HEK293T (cell line): ENCODE data around the gene IKZF1.

Experiments
- CTCF ChIA-PET: fragments of 350-600 bp; formaldehyde crosslinking; extraction: SDS; loops from one replicate; lab custom pipeline; 2021; ENCODE audit warnings: antibody characterized with exemption, inconsistent platforms; lab: Yijun Ruan, JAX
- POLR2A ChIA-PET: fragments of 350-600 bp; formaldehyde crosslinking; extraction: SDS; loops from one replicate; lab custom pipeline; 2020; ENCODE audit warnings: antibody characterized with exemption, inconsistent platforms; lab: Yijun Ruan, JAX
- DNase-seq: peaks from one replicate; pipeline ENCODE4 v3.0.0; 2012; ENCODE audit warnings: mixed read lengths; ENCODE audit errors: extremely low spot score
- ARNT ChIP-seq: fragments of 450-650 bp; IDR thresholded peaks from 2 replicates; pipeline ENCODE4 v1.6.1; 2017; ENCODE audit warnings: mild to moderate bottlenecking
- BHLHE40 ChIP-seq: fragments of 450-650 bp; IDR thresholded peaks from 2 replicates; pipeline ENCODE4 v1.6.1; 2016; ENCODE audit warnings: mild to moderate bottlenecking, moderate library complexity, borderline replicate concordance
- CTBP1 ChIP-seq: fragments of 450-650 bp; IDR thresholded peaks from 2 replicates; pipeline ENCODE4 v1.6.1; 2016; ENCODE audit warnings: borderline replicate concordance
- ELF4 ChIP-seq: fragments of 450-650 bp; IDR thresholded peaks from 2 replicates; pipeline ENCODE4 v1.6.1; 2017; ENCODE audit warnings: antibody characterized with exemption
- FOXA1 ChIP-seq: fragments of 450-650 bp; IDR thresholded peaks from 2 replicates; pipeline ENCODE4 v1.6.1; 2016; ENCODE audit warnings: mild to moderate bottlenecking
- FOXK2 ChIP-seq: fragments of 450-650 bp; IDR thresholded peaks from 2 replicates; pipeline ENCODE4 v1.6.1; 2016; ENCODE audit warnings: mild to moderate bottlenecking
- FOXM1 ChIP-seq: fragments of 450-650 bp; IDR thresholded peaks from 2 replicates; pipeline ENCODE4 v1.6.1; 2017; ENCODE audit warnings: mild to moderate bottlenecking, borderline replicate concordance
- HDGF ChIP-seq: fragments of 450-650 bp; IDR thresholded peaks from 2 replicates; pipeline ENCODE4 v1.6.1; 2017; ENCODE audit warnings: antibody characterized with exemption, borderline replicate concordance
- L3MBTL2 ChIP-seq: fragments of 450-650 bp; conservative IDR thresholded peaks from 2 replicates; pipeline ENCODE4 v1.6.1; 2016; ENCODE audit warnings: mild to moderate bottlenecking
- LEF1 ChIP-seq: fragments of 450-650 bp; IDR thresholded peaks from 2 replicates; pipeline ENCODE4 v1.6.1; 2017; ENCODE audit warnings: mild to moderate bottlenecking, borderline replicate concordance
- NFRKB ChIP-seq: fragments of 450-650 bp; IDR thresholded peaks from 2 replicates; pipeline ENCODE4 v1.6.1; 2016; ENCODE audit warnings: mild to moderate bottlenecking, moderate library complexity
- SP1 ChIP-seq: fragments of 450-650 bp; IDR thresholded peaks from 2 replicates; pipeline ENCODE4 v1.6.1; 2017
- SUZ12 ChIP-seq: fragments of 450-650 bp; IDR thresholded peaks from 2 replicates; pipeline ENCODE4 v1.6.1; 2016; ENCODE audit warnings: mild to moderate bottlenecking
- TARDBP ChIP-seq: fragments of 450-650 bp; IDR thresholded peaks from 2 replicates; pipeline ENCODE4 v1.6.1; 2016
- ZNF384 ChIP-seq: fragments of 450-650 bp; IDR thresholded peaks from 2 replicates; pipeline ENCODE4 v1.6.1; 2016
- TF ChIP-seq, protein P1 (sequence below): fragments of 450-650 bp; IDR thresholded peaks from 2 replicates; pipeline ENCODE4 v1.6.1; 2016

IKZF1 gene

DNA sequence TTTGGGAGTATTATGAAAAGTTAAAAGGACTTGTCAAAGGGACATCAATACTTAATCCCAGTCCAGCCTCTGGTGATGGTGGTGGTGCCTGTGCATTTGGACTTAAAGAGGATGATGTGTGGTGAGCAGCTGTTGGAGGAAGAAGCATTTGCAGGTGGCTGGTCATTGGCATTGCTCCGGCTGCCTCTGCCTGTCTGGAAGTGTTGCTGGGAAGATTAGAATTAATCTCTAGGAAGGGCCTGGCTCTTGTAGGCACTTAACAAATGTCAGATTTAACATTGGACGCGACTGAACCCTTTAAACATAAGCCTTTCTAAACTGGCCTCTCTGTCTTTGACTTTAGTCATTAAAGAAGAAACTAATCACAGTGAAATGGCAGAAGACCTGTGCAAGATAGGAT lies 86.9 kb downstream of the IKZF1 start:
- POLR2A ChIA-PET: no interaction called here
- no peak for TF ChIP-seq HDGF
- TF ChIP-seq FOXK2: no peak
- no peak for TF ChIP-seq BHLHE40
- TF ChIP-seq LEF1: no peak
- no peak for TF ChIP-seq FOXM1
- no peak for TF ChIP-seq ARNT
- no peak for TF ChIP-seq L3MBTL2
- no peak for TF ChIP-seq SP1
- no peak for TF ChIP-seq ELF4
- no peak for TF ChIP-seq NFRKB
- no peak for TF ChIP-seq ZNF384
- TF ChIP-seq CTBP1: no peak
- CTCF ChIA-PET: no interaction called here
- DNase-seq: no peak

DNA sequence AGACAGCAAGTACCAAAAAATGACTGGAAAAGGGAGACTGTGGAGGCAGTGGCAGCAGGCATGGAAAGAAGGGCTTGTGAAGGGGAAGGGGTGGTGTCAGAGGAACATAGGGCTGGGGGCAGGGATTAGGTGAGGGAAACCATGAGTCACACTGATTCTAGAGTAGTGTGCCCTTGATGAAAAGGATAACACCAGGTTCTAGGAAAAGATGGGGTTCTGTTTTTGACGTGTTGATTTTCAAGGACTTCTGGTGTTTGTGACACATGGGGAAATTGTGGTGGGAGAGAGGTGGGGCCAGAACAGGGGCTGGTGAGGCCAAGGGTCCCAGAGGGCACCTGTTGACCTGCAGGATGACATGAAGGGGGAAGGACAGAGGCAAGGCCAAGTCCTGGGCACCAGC lies 88.6 kb downstream of the IKZF1 start:
- ChIA-PET CTCF (interaction anchor here (0.6 kb wide), 1 partner anchor 26 kb away, joined by 3 read pairs; no protein-coding TSS in a partner anchor), POLR2A (no interaction called here)
- TF ChIP-seq ZNF384: no peak
- no peak for TF ChIP-seq ELF4
- TF ChIP-seq HDGF: no peak
- no peak for TF ChIP-seq L3MBTL2
- TF ChIP-seq SUZ12: no peak
- TF ChIP-seq BHLHE40: no peak
- no peak for TF ChIP-seq FOXK2
- no peak for TF ChIP-seq TARDBP
- TF ChIP-seq, protein P1, sequence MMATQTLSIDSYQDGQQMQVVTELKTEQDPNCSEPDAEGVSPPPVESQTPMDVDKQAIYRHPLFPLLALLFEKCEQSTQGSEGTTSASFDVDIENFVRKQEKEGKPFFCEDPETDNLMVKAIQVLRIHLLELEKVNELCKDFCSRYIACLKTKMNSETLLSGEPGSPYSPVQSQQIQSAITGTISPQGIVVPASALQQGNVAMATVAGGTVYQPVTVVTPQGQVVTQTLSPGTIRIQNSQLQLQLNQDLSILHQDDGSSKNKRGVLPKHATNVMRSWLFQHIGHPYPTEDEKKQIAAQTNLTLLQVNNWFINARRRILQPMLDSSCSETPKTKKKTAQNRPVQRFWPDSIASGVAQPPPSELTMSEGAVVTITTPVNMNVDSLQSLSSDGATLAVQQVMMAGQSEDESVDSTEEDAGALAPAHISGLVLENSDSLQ: no peak
- TF ChIP-seq SP1: no peak
- TF ChIP-seq CTBP1: no peak
- no peak for TF ChIP-seq FOXM1
- no peak for TF ChIP-seq FOXA1
- no peak for TF ChIP-seq ARNT
- no peak for DNase-seq

DNA sequence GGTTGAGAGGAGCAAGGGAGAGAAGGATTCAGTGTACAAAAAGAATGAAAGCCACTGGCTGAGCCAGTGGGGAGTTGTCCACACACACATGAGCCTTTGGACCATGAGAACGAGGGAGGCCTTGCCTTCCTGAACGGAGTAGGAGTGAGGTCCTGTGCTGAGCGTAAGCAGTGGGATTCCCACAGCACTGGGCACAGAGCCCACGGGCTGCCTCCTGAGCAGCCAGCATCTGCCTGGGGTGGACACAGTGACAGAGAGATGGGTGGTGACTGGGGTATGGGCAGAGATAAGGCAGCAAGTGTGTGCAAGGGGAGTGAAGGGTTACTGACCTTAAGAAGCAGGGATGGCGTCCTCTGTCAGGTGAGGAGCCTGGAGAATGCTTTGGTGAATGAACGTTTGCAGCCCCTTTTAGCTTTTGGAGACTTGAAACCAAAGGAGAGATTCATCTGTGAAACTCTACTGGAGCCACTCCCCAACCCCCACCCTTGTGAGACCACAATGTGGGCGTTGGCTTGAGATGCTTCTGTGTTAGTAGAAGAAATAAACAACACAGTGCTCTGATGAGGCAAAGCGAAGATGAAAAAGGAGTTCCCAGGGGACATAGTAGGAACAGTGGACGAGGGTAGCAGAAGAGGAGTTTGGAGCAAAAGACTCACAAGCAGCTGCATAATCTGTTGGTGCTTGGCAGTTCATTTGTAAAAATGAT lies 89.2 kb downstream of the IKZF1 start:
- ChIA-PET POLR2A (no interaction called here), CTCF (interaction anchor here (0.6 to 1.1 kb wide), 2 partner anchors 9 to 25 kb away, joined by 3 to 4 read pairs; no protein-coding TSS in a partner anchor)
- TF ChIP-seq L3MBTL2: no peak
- no peak for TF ChIP-seq BHLHE40
- no peak for TF ChIP-seq HDGF
- no peak for DNase-seq

DNA sequence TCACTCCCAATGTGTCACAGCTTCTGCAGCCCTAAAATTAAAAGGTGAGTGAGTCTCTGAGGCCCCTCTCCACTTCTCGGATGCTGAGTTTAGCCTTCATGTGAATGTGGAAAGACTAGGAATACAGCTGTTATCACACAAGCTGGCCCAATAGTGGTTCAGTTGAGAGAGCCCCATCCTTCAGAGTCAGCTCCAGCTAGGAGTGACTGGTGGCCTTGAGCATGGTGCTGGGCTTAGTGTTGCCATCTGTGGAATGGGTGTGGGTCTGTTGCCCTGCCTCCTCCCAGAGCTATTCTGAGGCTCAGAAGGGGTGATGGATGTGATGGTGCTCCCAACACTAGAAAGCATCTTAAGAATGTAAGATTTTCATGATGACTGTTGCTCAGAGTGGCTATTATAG lies 89.8 kb downstream of the IKZF1 start:
- CTCF ChIA-PET: interaction anchor here (1.1 kb wide), 1 partner anchor 9 kb away, joined by 4 read pairs; no protein-coding TSS in a partner anchor
- no peak for TF ChIP-seq ARNT
- no peak for TF ChIP-seq ZNF384
- no peak for TF ChIP-seq NFRKB
- no peak for TF ChIP-seq HDGF
- no peak for TF ChIP-seq ELF4
- no peak for TF ChIP-seq CTBP1
- TF ChIP-seq LEF1: no peak
- no peak for TF ChIP-seq TARDBP
- TF ChIP-seq SUZ12: no peak
- TF ChIP-seq FOXA1: no peak
- no peak for TF ChIP-seq FOXK2
- TF ChIP-seq, protein P1: no peak
- TF ChIP-seq L3MBTL2: no peak
- no peak for TF ChIP-seq FOXM1
- no peak for TF ChIP-seq SP1
- TF ChIP-seq BHLHE40: no peak
- POLR2A ChIA-PET: no interaction called here
- DNase-seq: no peak

DNA sequence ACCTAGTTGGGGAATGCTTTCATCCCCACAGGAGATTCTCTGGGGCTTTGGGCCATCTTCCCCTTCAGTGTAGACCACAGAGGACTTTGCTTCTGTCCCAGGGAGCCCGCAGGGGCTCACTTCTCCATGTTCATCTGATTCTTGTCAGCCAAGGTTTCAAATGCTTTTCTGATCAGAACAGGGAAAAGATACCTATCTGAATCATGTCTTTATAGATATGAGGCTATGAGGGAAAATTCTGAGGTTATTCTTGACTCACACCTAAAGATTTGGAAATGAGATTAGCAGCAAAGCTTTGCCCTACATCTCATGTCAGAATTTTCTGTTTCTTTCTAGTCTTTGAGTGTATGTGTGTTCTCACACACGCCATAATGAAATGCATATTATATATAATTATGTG lies 92.3 kb downstream of the IKZF1 start:
- ChIA-PET POLR2A (no interaction called here), CTCF (no interaction called here)
- DNase-seq: no peak
- TF ChIP-seq CTBP1: no peak
- no peak for TF ChIP-seq HDGF
- no peak for TF ChIP-seq ARNT
- no peak for TF ChIP-seq FOXA1
- no peak for TF ChIP-seq ZNF384
- TF ChIP-seq SUZ12: no peak
- no peak for TF ChIP-seq LEF1
- no peak for TF ChIP-seq TARDBP
- TF ChIP-seq, protein P1: no peak
- no peak for TF ChIP-seq SP1
- TF ChIP-seq FOXM1: no peak
- no peak for TF ChIP-seq NFRKB
- no peak for TF ChIP-seq BHLHE40
- TF ChIP-seq L3MBTL2: no peak
- no peak for TF ChIP-seq ELF4
